Type B pancreatic cell (in vitro differentiated cells): ENCODE results near the gene KDM4B. TPM values are rescaled to one million over a fixed set of nuclear protein-coding genes. Genes with fewer than 3 reads are reported as not detected.

ENCODE experiments used
- DNase-seq: peaks from one replicate; pipeline ENCODE4 v3.0.0; 2021; ENCODE audit warnings: mixed read lengths; ENCODE audit not compliant: unreplicated experiment; ENCODE audit errors: extremely low spot score
- H3K27ac Mint-ChIP-seq: 2 replicates; pipeline ENCODE4 v1.8.0; 2021; ENCODE audit warnings: mild to moderate bottlenecking, mixed read lengths
- H3K27me3 Mint-ChIP-seq: 2 replicates; pipeline ENCODE4 v1.8.0; 2021; ENCODE audit warnings: mixed read lengths
- H3K36me3 Mint-ChIP-seq: 2 replicates; pipeline ENCODE4 v1.8.0; 2021; ENCODE audit warnings: mixed read lengths
- H3K4me1 Mint-ChIP-seq: one replicate; pipeline ENCODE4 v1.8.0; 2021; ENCODE audit warnings: mixed read lengths; ENCODE audit not compliant: unreplicated experiment
- H3K4me3 Mint-ChIP-seq: 2 replicates; pipeline ENCODE4 v1.8.0; 2021; ENCODE audit warnings: mild to moderate bottlenecking, mixed read lengths
- H3K9me3 Mint-ChIP-seq: 2 replicates; pipeline ENCODE4 v1.8.0; 2021; ENCODE audit warnings: mixed read lengths
- total RNA-seq: library from RNA; stranded (reverse); gene quantifications from 2 replicates; pipeline ENCODE4 v1.2.1, GENCODE V29; 2021; ENCODE audit warnings: low replicate concordance
- TF ChIP-seq, protein P1 (sequence below): fragments of 200-600 bp; sonication (generic); conservative IDR thresholded peaks from 2 replicates; pipeline ENCODE4 v1.5.0; 2021; ENCODE audit warnings: antibody characterized with exemption, mild to moderate bottlenecking

KDM4B gene
- total RNA-seq, 1 donor from 2014 or later: 48.8 TPM

DNA sequence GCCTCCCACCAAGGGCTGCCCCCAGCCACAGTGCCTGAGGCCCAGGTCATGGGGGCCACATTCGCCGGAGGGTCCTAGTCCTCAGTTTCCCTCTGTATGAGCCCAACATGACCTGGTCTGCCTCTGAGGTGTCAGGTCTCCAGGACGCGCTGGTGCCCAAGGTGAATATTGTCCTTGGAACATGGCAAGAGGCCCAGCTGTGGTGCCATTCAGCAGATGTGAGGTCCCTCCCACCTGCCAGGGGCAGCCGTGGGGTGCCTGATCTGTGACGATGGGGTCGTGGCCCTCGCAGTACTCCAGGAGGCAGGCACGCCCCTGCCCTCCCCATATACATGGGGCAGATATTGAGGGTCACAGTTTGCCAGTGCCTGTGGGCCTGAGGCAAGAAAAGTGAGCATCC is 151.9 kb downstream of the KDM4B start:
- Mint-ChIP-seq H3K27ac (no peak overlapping the region), H3K27me3 (no peaks in the 10 kb centered on the region), H3K9me3 (no peaks in the 10 kb centered on the region), H3K4me1 (peaks cover 13% of the 10 kb centered on the region), H3K4me3 (no peak overlapping the region), H3K36me3 (peaks cover 11% of the 10 kb centered on the region)
- TF ChIP-seq, protein P1, sequence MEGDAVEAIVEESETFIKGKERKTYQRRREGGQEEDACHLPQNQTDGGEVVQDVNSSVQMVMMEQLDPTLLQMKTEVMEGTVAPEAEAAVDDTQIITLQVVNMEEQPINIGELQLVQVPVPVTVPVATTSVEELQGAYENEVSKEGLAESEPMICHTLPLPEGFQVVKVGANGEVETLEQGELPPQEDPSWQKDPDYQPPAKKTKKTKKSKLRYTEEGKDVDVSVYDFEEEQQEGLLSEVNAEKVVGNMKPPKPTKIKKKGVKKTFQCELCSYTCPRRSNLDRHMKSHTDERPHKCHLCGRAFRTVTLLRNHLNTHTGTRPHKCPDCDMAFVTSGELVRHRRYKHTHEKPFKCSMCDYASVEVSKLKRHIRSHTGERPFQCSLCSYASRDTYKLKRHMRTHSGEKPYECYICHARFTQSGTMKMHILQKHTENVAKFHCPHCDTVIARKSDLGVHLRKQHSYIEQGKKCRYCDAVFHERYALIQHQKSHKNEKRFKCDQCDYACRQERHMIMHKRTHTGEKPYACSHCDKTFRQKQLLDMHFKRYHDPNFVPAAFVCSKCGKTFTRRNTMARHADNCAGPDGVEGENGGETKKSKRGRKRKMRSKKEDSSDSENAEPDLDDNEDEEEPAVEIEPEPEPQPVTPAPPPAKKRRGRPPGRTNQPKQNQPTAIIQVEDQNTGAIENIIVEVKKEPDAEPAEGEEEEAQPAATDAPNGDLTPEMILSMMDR: no peak
- no peak for DNase-seq

GRCh38 chr19:5121266-5122120 is 152.6 kb downstream of the KDM4B start:
- Mint-ChIP-seq H3K36me3 (peaks cover 5% of the 10 kb centered on the region), H3K4me3 (no peak overlapping the region), H3K27me3 (no peaks in the 10 kb centered on the region), H3K9me3 (no peaks in the 10 kb centered on the region), H3K4me1 (peaks cover 13% of the 10 kb centered on the region), H3K27ac (no peak overlapping the region)
- TF ChIP-seq, protein P1: no peak
- no peak for DNase-seq

DNA sequence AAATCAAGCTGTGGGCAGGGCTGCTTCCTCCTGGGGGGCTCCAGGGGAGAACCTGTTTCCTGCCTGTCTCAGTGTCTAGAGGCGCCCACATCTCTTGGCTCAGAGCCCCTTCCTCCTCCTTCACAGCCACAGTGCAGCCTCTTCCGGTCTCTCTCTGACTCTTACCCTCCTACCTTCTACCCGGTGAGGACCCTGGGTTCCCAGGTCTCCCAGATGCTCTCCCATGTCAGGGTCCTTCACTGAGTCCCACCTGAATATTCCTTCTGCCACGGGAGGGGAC is 153.1 kb downstream of the KDM4B start:
- peak overlapping the region; percentile 53 for H3K27ac Mint-ChIP-seq
- H3K9me3 Mint-ChIP-seq: no peaks in the 10 kb centered on the region
- H3K4me3 Mint-ChIP-seq: peak overlapping the region; percentile 65
- peaks cover 5% of the 10 kb centered on the region for H3K36me3 Mint-ChIP-seq
- H3K27me3 Mint-ChIP-seq: no peaks in the 10 kb centered on the region
- no peak for DNase-seq
- H3K4me1 Mint-ChIP-seq: peaks cover 13% of the 10 kb centered on the region
- TF ChIP-seq, protein P1: no peak

DNA sequence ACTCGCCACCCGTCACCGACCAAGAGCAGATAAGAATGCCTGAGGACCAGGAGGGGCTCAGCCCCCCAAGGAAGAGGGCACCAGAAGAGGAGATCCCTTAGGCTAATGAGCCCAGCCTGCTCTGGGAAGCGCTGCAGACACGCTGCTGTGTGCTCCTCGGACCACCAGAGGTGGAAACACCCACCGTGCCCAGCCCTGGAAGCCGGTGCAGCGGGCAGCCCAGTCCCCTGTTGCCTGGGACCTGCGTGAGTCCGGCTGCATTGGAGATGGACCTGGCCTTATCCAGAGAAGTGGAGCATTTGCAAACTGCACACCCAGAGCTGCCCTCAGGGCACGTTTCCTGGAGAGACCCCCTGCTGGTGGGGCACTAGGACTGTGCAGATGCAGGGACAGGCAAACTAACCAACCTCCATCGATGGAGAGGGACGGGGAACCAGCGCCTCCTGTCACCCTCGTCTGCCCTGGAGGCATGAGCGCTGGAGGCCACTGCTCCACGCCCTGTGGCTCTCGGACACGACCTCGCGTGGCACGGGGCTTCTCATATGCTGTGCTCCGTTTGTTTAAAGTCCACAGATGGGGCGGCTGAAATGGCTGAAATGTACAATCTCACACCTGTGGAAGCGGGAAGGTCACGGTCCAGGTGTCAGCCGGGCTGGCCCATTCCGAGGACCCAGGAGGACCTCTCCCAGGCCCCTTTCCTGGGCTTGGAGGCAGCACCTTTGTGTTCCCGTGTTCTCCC is 153.9 kb downstream of the KDM4B start:
- TF ChIP-seq, protein P1: peak; percentile 34
- Mint-ChIP-seq H3K27ac (peak overlapping the region; percentile 53), H3K4me3 (peak overlapping the region; percentile 65), H3K9me3 (no peaks in the 10 kb centered on the region), H3K4me1 (peaks cover 13% of the 10 kb centered on the region), H3K27me3 (no peaks in the 10 kb centered on the region), H3K36me3 (peaks cover 5% of the 10 kb centered on the region)
- no peak for DNase-seq

DNA sequence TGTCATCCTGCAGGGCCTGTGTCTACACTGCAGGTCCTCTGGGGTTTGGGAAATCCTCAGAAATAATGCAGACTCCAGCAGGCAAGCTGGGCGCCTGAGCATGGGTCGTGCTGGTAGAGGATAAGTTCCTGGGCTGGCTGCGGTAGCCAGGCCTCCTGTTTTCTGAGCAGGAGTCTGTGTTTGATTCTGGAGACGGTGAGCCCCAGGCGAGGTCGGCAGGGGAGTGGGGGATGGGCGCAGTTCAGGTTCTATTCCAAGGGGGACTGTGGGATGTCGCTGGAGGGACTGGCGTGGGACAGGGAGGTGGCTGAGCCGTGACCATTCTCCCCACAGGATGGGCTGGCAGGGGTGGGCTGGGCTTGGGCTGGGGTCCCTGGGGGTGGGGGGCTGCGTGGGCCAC is 154.7 kb downstream of the KDM4B start:
- H3K9me3 Mint-ChIP-seq: no peaks in the 10 kb centered on the region
- peaks cover 5% of the 10 kb centered on the region for H3K36me3 Mint-ChIP-seq
- peaks cover 13% of the 10 kb centered on the region for H3K4me1 Mint-ChIP-seq
- H3K27me3 Mint-ChIP-seq: no peaks in the 10 kb centered on the region
- H3K27ac Mint-ChIP-seq: peak overlapping the region; percentile 53
- no peak for DNase-seq
- H3K4me3 Mint-ChIP-seq: no peak overlapping the region
- TF ChIP-seq, protein P1: no peak
